GM19025 (cell line): ENCODE results near the gene EXOC6.

Experiments
- ATAC-seq: cut with Tn5 transposase; IDR thresholded peaks from one replicate; pipeline ENCODE4 v1.9.1; 2021; ENCODE audit warnings: mild to moderate bottlenecking, low read depth, moderate library complexity; ENCODE audit not compliant: unreplicated experiment

The EXOC6 gene

DNA sequence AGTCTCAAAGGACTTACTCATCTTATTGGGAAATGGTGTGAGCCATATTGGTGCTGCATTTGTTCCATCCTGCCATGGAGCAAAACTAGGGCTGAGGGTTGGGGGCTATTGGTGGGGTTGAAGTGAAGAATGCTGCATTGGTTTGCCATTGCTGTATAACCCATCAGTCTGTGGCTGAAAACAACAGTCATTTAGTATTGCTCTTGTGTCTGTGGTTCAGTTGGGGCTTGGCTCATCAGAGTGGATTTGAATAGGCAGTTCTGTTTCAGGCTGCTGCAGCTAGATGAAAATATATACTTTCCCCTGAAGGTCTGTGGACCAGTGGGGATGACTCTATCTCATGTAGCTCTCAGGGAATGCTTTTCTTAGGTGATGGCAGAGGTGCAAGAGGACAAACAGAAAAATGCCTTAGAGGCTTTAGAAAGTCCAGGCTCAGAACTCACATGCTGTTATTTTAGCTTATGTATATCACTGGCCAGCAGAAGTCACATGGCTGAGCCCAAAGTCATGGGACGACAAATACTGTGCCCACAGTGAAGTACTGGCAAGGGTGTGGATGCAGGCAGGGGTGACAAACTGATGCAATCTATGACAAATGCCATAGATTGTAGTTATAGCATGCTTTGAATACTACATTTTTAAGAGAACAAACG, 15.2 kb upstream of the EXOC6 start:
- ATAC-seq, result no peak

DNA sequence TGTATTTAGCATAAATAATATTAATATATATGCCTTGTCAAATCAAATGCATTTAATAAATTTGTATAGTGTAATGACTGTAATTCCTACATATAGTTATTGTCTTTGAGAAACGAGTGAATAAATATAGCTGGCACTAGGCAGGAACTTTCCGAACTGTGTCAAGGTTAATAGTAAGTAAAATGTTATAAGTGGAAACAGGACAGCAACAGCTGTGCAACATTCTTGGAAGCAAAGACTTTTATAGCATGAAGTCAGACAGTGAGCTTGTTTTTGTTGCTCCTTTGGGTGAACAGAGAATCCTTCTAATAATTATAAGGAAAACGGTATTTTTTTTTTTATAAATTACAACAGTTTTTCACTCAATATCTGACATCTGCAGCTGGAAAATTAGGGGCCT, 14.0 kb upstream of the EXOC6 start:
- ATAC-seq, result no peak

GRCh38 chr10:92834986-92835385, 13.3 kb upstream of the EXOC6 start:
- ATAC-seq, result no peak

GRCh38 chr10:92837456-92837855, 10.9 kb upstream of the EXOC6 start:
- no peak for ATAC-seq

DNA sequence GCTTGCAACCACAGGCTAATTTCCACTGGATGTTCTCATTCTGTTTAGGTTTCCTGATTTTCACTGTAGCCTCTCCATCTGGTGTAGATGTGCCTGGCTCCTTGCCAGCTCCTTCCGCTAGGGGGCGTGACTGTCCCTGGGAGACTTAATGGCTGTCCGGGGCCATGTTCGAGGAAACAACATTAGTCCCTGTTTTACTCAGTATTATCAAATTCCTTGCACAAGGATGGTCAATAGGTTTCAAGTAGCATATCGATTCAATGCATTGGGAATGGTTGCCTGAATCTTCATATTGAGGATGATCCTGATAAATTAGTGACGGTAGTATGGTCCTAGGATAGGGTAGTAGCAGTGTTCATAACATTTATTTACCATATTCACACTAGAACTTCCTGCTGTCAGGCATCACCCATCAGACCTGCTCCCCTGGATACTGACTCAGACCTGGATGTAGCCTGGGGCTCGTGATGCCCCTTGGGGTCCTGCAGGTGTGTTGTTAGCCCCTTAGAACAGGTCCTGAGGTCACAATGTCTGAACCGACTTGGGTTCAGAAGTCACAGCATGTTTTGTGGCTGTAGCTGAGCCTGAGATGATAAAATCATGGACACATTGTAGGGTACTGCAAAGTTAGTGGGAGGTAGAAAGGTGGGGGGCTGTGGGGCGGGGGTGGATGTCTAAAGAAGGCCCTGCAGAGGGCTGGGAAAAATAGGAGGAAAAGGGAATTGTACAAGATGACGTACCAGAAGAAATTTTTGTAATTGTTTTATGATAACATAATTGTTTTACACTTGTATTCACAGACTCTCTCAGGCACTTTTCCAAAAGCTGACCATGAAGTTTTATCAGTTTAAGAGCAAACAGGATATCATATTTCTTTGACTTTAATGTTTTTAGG, 8.9 kb upstream of the EXOC6 start:
- ATAC-seq, result no peak

- no peak for ATAC-seq
Observed at GRCh38 chr10:92844746-92845145, 3.6 kb upstream of the EXOC6 start.

- no peak for ATAC-seq
Observed at GRCh38 chr10:92845921-92846320, 2.4 kb upstream of the EXOC6 start.

DNA sequence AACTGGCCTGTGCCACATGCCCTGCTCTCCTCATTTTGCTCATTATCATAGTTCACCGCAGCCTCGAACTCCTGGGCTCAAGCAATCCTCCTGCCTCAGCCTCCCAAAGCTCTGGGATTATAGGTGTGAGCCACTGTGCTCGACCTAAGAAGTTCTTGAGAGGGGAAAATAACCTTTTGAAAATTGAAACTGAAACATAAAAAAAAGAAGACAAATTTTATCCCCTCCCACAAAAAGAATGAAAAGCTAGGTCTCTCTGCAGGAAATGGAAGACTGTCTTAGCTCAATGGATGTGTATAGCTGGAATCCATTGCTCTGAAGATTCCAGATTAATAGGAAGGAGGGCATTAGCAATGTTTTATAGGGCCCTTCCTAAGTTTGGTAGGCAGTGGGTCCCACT, 2.0 kb upstream of the EXOC6 start:
- ATAC-seq, result no peak

DNA sequence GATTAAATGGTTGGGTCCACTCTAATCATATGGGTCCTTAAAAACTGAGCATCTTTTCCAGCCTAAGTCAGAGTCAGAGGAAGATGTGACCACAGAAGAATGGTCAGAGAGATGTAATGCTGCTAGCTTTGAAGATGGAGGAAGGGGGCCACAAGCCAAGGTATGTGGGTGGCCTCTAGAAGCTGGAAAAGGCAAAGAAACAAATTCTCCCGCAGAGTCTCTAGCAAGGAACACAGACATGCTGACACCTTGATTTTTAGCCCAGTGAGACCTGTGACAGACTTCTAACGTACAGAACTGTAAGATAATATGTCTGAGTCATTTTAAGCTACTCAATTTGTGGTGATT, 1.5 kb upstream of the EXOC6 start:
- no peak for ATAC-seq

DNA sequence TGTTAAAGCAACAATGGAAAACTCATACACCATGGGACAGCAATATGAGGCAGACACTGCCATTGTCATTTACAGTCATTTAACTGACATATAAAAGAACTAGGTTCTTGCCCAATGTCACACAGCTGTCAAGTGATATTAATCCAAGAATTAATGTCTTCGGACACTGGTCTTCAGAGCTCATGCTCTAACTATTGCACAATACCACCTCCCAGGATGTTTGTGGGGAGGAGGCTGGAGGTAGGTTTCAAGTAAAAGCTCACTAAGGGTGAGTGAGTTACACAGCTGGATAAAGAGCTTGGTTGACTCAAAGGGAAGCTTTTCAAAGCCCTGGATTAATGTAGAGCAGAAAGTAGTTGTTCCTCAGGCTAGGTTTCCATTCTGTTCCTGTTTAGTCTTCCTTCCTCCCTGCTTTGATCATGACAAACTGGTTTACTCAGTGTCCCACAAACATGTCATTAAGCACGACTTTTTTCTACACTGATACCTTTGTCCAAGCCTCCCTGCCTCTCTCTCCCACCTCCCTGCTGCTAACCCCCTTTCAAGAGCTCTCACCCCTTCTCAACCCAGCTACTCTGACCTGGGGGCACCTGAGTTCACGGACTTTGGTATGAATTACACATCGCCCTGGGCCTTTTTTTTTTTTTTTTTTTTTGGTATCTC, 987 bp upstream of the EXOC6 start:
- ATAC-seq, result no peak

- ATAC-seq, result no peak
Observed at GRCh38 chr10:92848037-92848440, 281 bp upstream of the EXOC6 start.

DNA sequence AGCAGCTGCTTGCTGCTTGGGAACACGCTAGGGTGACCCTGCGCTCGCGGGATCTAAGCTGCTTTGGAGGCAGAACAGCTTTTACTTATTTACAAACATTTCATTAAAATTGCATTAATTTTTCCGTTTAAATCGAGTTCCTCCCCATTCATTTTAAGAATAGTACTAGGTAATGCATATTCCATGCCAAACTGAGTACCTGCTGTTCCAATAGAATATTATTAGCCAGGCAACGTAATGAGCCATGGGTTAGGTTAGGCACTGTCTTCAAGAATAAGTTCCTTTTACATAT, 860 bp downstream of the EXOC6 start:
- no peak for ATAC-seq

- ATAC-seq, result no peak
Observed at GRCh38 chr10:92849576-92850090, 1.3 kb downstream of the EXOC6 start.

DNA sequence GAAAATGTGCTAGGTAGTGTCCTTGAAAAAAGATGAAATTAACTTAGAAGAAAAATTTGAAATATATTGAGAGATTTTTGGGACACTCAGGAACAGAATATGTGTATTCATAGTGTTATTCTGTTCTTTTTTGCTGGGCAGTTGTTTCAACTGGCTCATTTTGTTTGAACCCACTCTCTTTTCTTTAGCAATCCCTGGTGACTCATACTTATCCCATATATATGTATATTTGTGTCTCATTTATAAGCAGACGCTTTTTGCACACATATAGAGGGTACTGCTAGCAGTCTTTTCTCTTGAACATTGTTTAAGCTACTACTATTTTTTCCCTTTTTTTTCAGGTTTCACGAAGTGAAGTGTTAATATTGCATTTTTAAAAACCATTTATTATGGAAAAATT, 1.9 kb downstream of the EXOC6 start:
- no peak for ATAC-seq

- no peak for ATAC-seq
Observed at GRCh38 chr10:92851003-92851402, 2.7 kb downstream of the EXOC6 start.

- ATAC-seq, result no peak
Observed at GRCh38 chr10:92855560-92855959, 7.2 kb downstream of the EXOC6 start.

DNA sequence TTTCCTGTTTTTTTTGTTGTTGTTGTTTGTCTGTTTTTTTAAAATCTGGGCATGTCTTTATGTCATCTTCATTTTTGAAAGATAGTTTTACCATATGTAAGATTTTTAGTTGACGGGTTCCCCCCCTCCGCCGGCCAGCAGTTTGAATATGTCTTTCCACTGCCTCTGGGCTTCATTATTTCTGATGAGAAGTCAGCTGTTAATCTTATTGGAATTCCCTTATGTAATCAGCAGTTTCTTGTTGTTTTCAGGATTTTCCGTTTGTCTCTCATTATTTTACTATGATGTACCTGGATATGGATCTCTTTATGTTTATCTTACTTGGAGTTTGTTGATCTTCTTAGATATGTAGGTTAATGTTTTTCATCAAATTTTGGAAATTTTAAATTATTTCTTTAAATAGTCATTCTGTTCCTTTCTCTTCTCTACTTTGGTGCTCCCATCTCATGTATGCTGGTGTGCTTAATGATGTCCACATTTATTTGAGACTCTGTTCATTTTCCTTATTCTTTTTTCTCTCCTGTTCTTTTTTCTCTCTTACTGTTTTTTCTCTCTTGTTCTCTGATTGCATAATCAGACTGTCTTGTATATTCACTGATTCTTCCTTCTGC, 9.7 kb downstream of the EXOC6 start:
- no peak for ATAC-seq

DNA sequence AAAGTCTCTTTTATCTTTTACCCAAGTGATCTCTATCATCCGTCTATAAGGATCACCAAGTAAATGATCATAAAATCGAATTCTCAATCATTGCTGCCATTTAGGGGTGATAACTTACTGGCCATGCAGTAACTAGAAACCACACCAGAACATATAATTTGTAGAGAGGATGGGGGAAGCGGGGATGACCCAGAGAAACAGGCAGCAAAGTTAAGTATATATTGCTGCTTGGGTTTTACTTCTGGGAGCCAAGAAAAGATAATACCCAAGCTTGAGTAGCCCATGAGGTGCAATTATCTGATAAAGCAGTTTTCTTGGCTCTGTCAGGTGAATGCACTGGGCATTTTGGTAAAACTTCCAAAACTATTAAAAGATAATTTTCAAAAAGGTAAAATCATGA, 18.9 kb downstream of the EXOC6 start:
- ATAC-seq, result no peak

DNA sequence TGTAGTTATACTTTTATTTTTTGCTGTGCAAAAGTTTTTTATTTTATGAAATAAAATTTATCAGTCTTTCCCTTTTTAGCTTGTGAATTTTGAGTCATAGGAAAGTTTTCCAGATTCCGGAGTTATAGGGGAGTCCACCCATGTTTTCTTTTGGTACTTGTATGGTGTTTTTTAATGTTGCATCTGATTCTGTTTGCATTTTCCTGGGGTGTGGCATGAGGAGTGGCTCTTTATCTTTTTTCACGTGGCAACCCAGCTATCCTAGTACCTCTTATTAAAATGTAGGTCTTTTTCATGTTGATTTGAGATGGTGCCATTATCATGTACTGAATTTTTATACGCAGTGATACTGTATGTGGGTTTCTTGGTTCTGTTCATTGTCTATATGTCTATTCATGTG, 19.7 kb downstream of the EXOC6 start:
- no peak for ATAC-seq

DNA sequence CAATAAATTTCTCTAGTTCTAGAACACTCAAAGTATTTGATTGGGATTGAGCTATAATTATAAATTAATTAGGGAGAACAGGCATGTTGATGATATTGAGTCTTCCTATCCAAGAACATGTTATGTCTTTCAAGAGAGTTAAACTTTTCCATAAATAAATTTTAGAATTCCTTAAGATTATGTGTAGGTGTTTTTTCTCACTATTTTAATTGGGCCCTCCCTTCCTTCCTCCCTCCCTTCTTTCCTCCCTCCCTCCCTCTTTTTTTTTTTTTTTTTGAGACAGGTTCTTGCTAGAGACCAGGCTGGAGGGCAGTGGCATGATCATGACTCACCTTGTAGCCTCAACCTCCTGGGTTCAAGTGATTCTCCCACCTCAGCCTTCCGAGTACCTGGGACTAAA, 20.2 kb downstream of the EXOC6 start:
- ATAC-seq, result no peak

DNA sequence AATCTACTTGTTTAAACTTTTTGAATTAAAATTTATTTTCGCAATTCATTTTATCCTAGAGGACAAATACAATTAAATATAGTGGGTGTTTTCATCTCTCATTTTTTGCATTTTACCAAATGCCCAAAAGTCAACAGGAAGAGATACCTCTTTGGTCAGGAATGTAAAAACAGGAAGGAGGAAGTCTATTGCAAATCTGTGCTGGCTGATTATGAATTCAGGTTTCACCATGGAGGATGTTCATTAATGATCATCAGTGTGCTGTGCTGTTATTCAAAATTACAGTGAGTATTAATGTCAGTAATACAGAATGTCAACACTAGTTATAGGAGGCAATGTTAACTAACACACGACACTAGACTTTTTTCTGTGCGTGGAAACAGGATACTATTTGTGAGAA, 24.7 kb downstream of the EXOC6 start:
- no peak for ATAC-seq
